ENCODE measurements around the gene SPTAN1.
A peak's percentile ranks its signal among the peaks of the same experiment; 100 is the strongest.

The SPTAN1 gene

DNA sequence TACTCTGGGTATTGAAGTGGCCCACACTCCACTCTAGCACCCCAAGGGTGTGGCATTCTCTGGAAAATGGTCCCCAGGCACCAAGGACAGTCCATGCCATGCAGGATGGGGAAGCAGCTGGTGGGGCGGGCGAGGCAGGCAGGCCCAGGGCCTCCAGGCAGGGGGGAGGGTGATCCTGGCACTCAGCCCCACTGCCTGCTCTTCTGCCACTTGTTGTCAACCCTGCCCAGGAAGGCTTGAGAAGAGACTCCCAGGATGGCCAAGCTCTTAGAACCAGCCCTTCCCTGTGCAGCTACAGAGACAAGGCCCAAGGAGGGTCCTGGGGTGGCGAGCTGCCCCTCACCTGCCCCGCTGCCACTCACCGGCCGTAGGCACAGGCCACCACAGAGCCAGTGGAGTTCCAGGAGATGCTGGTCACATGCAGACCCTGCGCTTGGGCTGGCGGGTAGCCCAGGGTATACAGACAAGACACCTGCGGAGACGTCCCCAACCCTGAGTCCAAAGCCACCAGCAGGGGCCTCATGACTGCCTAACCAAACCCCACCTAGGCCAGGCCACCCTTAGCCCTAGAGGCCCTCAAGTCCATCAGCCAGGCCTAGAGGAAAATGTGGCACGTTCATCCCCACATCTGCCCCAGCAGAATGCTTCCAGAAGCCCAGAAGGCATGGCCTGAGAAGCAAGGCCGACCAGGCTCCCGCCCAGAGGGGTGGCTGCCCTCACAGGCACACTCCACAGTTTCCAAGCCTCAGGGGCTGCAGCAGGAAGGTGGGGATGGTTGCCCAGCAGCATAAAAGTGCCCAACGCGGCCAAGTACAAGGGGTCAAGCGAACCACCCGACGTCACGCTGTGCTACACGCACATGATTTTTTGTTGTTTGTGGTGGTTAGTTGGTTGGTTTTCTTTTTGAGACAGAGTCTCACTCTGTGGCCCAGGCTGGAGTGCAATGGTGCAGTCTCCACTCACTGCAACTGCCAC is 84.5 kb downstream of the SPTAN1 start:
- H2AK5ac ChIP-seq (ENCODE audit: low read depth, low read length): no peak overlapping the region
- peaks cover 25% of the 10 kb centered on the region for H3K79me1 ChIP-seq (ENCODE audit: low read depth, low read length)
- H2AFZ ChIP-seq (ENCODE audit: low read length): no peak overlapping the region
- no peak overlapping the region for H3K27ac ChIP-seq (replicated peaks; ENCODE audit: low read length)
- peak overlapping the region; percentile 22 for H2BK12ac ChIP-seq (ENCODE audit: low read length)
- peak overlapping the region; percentile 6 for H2BK5ac ChIP-seq (ENCODE audit: low read length)
- H3K4me3 ChIP-seq (ENCODE audit: low read length in 2 of 2): no peak overlapping the region
- H2BK120ac ChIP-seq (ENCODE audit: low read depth, low read length): no peak overlapping the region
- H3K4me2 ChIP-seq (ENCODE audit: insufficient read depth, low read length, poor library complexity, severe bottlenecking): no peak overlapping the region
- H3K36me3 ChIP-seq (replicated peaks in 1 of 2; ENCODE audit: control insufficient read depth in 2 of 2, insufficient read depth in 2 of 2, low read length in 2 of 2): peaks cover 53 to 94% of the 10 kb centered on the region in 2 donors
- peak overlapping the region; percentile 44 for H3K9ac ChIP-seq (ENCODE audit: low read depth, low read length, poor library complexity)
- no peaks in the 10 kb centered on the region for H3K27me3 ChIP-seq (ENCODE audit: control insufficient read depth in 3 of 3, insufficient read depth in 3 of 3, low read depth in 1 of 3, low read length in 3 of 3)
- H2BK15ac ChIP-seq (ENCODE audit: low read length): no peak overlapping the region
- H3K9me3 ChIP-seq (replicated peaks in 1 of 2; ENCODE audit: control insufficient read depth in 2 of 2, insufficient read depth in 1 of 2, low read depth in 1 of 2, low read length in 2 of 2): no peaks in the 10 kb centered on the region
- no CpG with 5 or more reads among the region's 20 CpGs for WGBS, 2 donors (ENCODE audit: extremely low coverage in 2 of 2, insufficient read length in 2 of 2, insufficient replicate concordance in 1 of 2)
- DNase-seq (ENCODE audit: low spot score): no peak
- peak overlapping the region; percentile 85 for H3K23ac ChIP-seq (ENCODE audit: low read depth, low read length, poor library complexity)
- peak overlapping the region; percentile 38 for H3K14ac ChIP-seq (ENCODE audit: low read length)
- H4K8ac ChIP-seq (ENCODE audit: low read depth, low read length): no peak overlapping the region
- peak overlapping the region; percentile 27 for H3K18ac ChIP-seq (ENCODE audit: low read length)
- no peak overlapping the region for H3K4ac ChIP-seq (ENCODE audit: low read length)
- H4K91ac ChIP-seq (ENCODE audit: low read depth, low read length, poor library complexity): no peak overlapping the region
- peaks cover 0 to 5% of the 10 kb centered on the region in 2 donors for H3K4me1 ChIP-seq (ENCODE audit: control insufficient read depth in 2 of 2, insufficient read depth in 1 of 2, low read depth in 1 of 2, low read length in 2 of 2)

DNA sequence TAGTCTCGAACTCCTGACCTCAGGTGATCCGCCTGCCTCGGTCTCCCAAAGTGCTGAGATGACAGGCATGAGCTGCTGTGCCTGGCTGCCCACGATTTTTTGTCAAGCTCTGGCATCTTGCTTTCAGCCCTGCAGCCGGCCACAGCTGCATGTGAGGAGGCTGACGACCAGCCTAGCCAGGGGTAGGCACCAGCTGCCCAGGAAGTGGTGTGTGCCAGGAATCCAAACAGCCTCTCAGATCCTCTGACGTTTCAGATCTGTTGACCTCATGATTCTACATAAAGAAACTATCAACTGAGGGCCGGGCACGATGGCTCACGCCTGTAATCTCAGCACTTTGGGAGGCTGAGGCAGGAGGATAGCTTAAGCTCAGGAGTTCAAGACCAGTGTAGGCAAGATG is 85.3 kb downstream of the SPTAN1 start:
- no peak overlapping the region for H4K91ac ChIP-seq (ENCODE audit: low read depth, low read length, poor library complexity)
- no peak overlapping the region for H3K27ac ChIP-seq (replicated peaks; ENCODE audit: low read length)
- peaks cover 47 to 88% of the 10 kb centered on the region in 2 donors for H3K36me3 ChIP-seq (replicated peaks in 1 of 2; ENCODE audit: control insufficient read depth in 2 of 2, insufficient read depth in 2 of 2, low read length in 2 of 2)
- no peak overlapping the region for H2BK15ac ChIP-seq (ENCODE audit: low read length)
- H3K23ac ChIP-seq (ENCODE audit: low read depth, low read length, poor library complexity): no peak overlapping the region
- H3K18ac ChIP-seq (ENCODE audit: low read length): no peak overlapping the region
- no peak for DNase-seq (ENCODE audit: low spot score)
- no peak overlapping the region for H4K8ac ChIP-seq (ENCODE audit: low read depth, low read length)
- peaks cover 0 to 5% of the 10 kb centered on the region in 2 donors for H3K4me1 ChIP-seq (ENCODE audit: control insufficient read depth in 2 of 2, insufficient read depth in 1 of 2, low read depth in 1 of 2, low read length in 2 of 2)
- no CpG with 5 or more reads among the region's 10 CpGs for WGBS, 2 donors (ENCODE audit: extremely low coverage in 2 of 2, insufficient read length in 2 of 2, insufficient replicate concordance in 1 of 2)
- H2BK5ac ChIP-seq (ENCODE audit: low read length): no peak overlapping the region
- H3K27me3 ChIP-seq (ENCODE audit: control insufficient read depth in 3 of 3, insufficient read depth in 3 of 3, low read depth in 1 of 3, low read length in 3 of 3): no peaks in the 10 kb centered on the region
- no peak overlapping the region for H2BK12ac ChIP-seq (ENCODE audit: low read length)
- no peak overlapping the region for H2AK5ac ChIP-seq (ENCODE audit: low read depth, low read length)
- no peak overlapping the region for H2AFZ ChIP-seq (ENCODE audit: low read length)
- H3K4me2 ChIP-seq (ENCODE audit: insufficient read depth, low read length, poor library complexity, severe bottlenecking): no peak overlapping the region
- H3K4me3 ChIP-seq (ENCODE audit: low read length in 2 of 2): no peak overlapping the region
- H3K4ac ChIP-seq (ENCODE audit: low read length): no peak overlapping the region
- no peak overlapping the region for H3K9ac ChIP-seq (ENCODE audit: low read depth, low read length, poor library complexity)
- peaks cover 25% of the 10 kb centered on the region for H3K79me1 ChIP-seq (ENCODE audit: low read depth, low read length)
- H3K9me3 ChIP-seq (replicated peaks in 1 of 2; ENCODE audit: control insufficient read depth in 2 of 2, insufficient read depth in 1 of 2, low read depth in 1 of 2, low read length in 2 of 2): no peaks in the 10 kb centered on the region
- H3K14ac ChIP-seq (ENCODE audit: low read length): no peak overlapping the region
- H2BK120ac ChIP-seq (ENCODE audit: low read depth, low read length): no peak overlapping the region

DNA sequence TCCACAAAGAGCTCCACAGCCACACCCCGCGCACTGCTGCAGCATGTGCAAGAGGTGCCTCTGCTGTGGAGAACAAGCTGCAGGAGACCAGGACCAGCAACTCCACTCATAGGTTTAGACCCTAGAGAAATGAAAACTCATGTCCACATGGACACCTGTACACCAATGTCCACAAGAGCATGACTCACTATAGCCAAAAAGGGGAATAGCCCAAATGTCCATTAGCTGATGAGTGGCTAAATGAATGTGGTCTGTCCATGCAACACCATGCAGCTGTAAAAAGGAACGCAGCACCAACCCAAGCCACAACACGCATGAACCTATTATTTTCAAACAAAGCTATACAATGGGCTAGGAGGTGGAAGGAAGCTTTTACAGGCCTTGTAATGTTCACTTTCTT is 86.2 kb downstream of the SPTAN1 start:
- Histone ChIP-seq H2BK12ac (ENCODE audit: low read length) (no peak overlapping the region), H3K27ac (replicated peaks; ENCODE audit: low read length) (no peak overlapping the region), H2AK5ac (ENCODE audit: low read depth, low read length) (no peak overlapping the region), H4K91ac (ENCODE audit: low read depth, low read length, poor library complexity) (no peak overlapping the region), H3K9me3 (replicated peaks in 1 of 2; ENCODE audit: control insufficient read depth in 2 of 2, insufficient read depth in 1 of 2, low read depth in 1 of 2, low read length in 2 of 2) (no peaks in the 10 kb centered on the region), H3K14ac (ENCODE audit: low read length) (no peak overlapping the region), H3K27me3 (ENCODE audit: control insufficient read depth in 3 of 3, insufficient read depth in 3 of 3, low read depth in 1 of 3, low read length in 3 of 3) (no peaks in the 10 kb centered on the region), H2BK5ac (ENCODE audit: low read length) (no peak overlapping the region), H3K23ac (ENCODE audit: low read depth, low read length, poor library complexity) (no peak overlapping the region), H2BK120ac (ENCODE audit: low read depth, low read length) (no peak overlapping the region), H3K4me1 (ENCODE audit: control insufficient read depth in 2 of 2, insufficient read depth in 1 of 2, low read depth in 1 of 2, low read length in 2 of 2) (peaks cover 0 to 5% of the 10 kb centered on the region in 2 donors), H2AFZ (ENCODE audit: low read length) (no peak overlapping the region), H2BK15ac (ENCODE audit: low read length) (no peak overlapping the region), H3K18ac (ENCODE audit: low read length) (no peak overlapping the region), H3K4ac (ENCODE audit: low read length) (no peak overlapping the region), H3K79me1 (ENCODE audit: low read depth, low read length) (peaks cover 30% of the 10 kb centered on the region), H4K8ac (ENCODE audit: low read depth, low read length) (no peak overlapping the region), H3K36me3 (replicated peaks in 1 of 2; ENCODE audit: control insufficient read depth in 2 of 2, insufficient read depth in 2 of 2, low read length in 2 of 2) (peaks cover 40 to 83% of the 10 kb centered on the region in 2 donors), H3K9ac (ENCODE audit: low read depth, low read length, poor library complexity) (no peak overlapping the region), H3K4me2 (ENCODE audit: insufficient read depth, low read length, poor library complexity, severe bottlenecking) (no peak overlapping the region), H3K4me3 (ENCODE audit: low read length in 2 of 2) (no peak overlapping the region)
- no peak for DNase-seq (ENCODE audit: low spot score)
- WGBS, 2 donors (ENCODE audit: extremely low coverage in 2 of 2, insufficient read length in 2 of 2, insufficient replicate concordance in 1 of 2): no CpG with 5 or more reads among the region's 4 CpGs

DNA sequence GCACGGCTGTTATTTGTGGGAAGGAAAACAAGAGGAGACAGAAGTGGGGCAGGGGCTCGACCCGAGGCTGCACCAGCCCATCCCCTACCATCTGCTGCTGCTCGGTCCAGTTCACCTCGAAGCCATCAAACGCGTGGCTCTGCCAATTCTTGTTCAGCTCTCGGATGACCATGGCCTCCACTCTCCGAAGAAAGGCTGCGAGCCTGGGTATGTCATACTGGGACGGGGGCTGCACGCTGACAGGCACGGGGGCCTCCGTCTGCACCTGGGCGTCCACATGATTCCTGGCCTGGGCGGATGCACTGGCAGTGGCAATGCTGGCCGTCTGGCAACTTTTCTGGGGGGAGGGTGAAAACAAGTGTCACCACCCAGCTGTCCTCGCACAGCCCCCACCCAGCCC is 88.2 kb downstream of the SPTAN1 start:
- Histone ChIP-seq H2BK120ac (ENCODE audit: low read depth, low read length) (no peak overlapping the region), H3K4me2 (ENCODE audit: insufficient read depth, low read length, poor library complexity, severe bottlenecking) (no peak overlapping the region), H3K14ac (ENCODE audit: low read length) (no peak overlapping the region), H2BK5ac (ENCODE audit: low read length) (peak overlapping the region; percentile 66), H3K4me3 (ENCODE audit: low read length in 2 of 2) (no peak overlapping the region), H4K8ac (ENCODE audit: low read depth, low read length) (no peak overlapping the region), H2AFZ (ENCODE audit: low read length) (no peak overlapping the region), H3K9ac (ENCODE audit: low read depth, low read length, poor library complexity) (no peak overlapping the region), H3K27ac (replicated peaks; ENCODE audit: low read length) (no peak overlapping the region), H3K23ac (ENCODE audit: low read depth, low read length, poor library complexity) (no peak overlapping the region), H3K27me3 (ENCODE audit: control insufficient read depth in 3 of 3, insufficient read depth in 3 of 3, low read depth in 1 of 3, low read length in 3 of 3) (no peaks in the 10 kb centered on the region), H3K36me3 (replicated peaks in 1 of 2; ENCODE audit: control insufficient read depth in 2 of 2, insufficient read depth in 2 of 2, low read length in 2 of 2) (peaks cover 32 to 80% of the 10 kb centered on the region in 2 donors), H2BK12ac (ENCODE audit: low read length) (no peak overlapping the region), H2AK5ac (ENCODE audit: low read depth, low read length) (no peak overlapping the region), H3K9me3 (replicated peaks in 1 of 2; ENCODE audit: control insufficient read depth in 2 of 2, insufficient read depth in 1 of 2, low read depth in 1 of 2, low read length in 2 of 2) (no peaks in the 10 kb centered on the region), H3K79me1 (ENCODE audit: low read depth, low read length) (peaks cover 30% of the 10 kb centered on the region), H2BK15ac (ENCODE audit: low read length) (no peak overlapping the region), H4K91ac (ENCODE audit: low read depth, low read length, poor library complexity) (no peak overlapping the region), H3K4me1 (ENCODE audit: control insufficient read depth in 2 of 2, insufficient read depth in 1 of 2, low read depth in 1 of 2, low read length in 2 of 2) (peaks cover 0 to 5% of the 10 kb centered on the region in 2 donors), H3K4ac (ENCODE audit: low read length) (no peak overlapping the region), H3K18ac (ENCODE audit: low read length) (no peak overlapping the region)
- no peak for DNase-seq (ENCODE audit: low spot score)
- WGBS, 2 donors (ENCODE audit: extremely low coverage in 2 of 2, insufficient read length in 2 of 2, insufficient replicate concordance in 1 of 2): no CpG with 5 or more reads among the region's 18 CpGs
